OCI-LY7 (cell line): Measurements from ENCODE around the gene MGST2. TPM values are rescaled to one million over a fixed set of nuclear protein-coding genes. Genes with fewer than 3 reads are reported as not detected.

Source experiments
- BruUV-seq: library from RNA; stranded (reverse); fragments of 400-500 nt; replicated peaks from 2 replicates; lab custom pipeline; 2021; lab: Mats Ljungman, UMichigan
- CTCF ChIA-PET: fragments of 300-600 bp; sonication (Branson Sonifier 250); formaldehyde crosslinking; loops from one replicate; lab custom pipeline; 2022; ENCODE audit warnings: antibody characterized with exemption; ENCODE audit not compliant: unreplicated experiment; lab: Charles Lee
- POLR2A ChIA-PET: fragments of 300-600 bp; sonication (Branson Sonifier 250); formaldehyde crosslinking; loops from one replicate; lab custom pipeline; 2022; ENCODE audit warnings: antibody characterized with exemption; lab: Charles Lee
- DNase-seq: peaks from one replicate; pipeline ENCODE4 v3.0.0-alpha.2; 2015; ENCODE audit warnings: low spot score
- H2AFZ ChIP-seq: fragments of 200-600 bp; sonication (generic), shearing (Covaris generic); 2 replicates; pipeline ENCODE4 v1.6.1; 2014; ENCODE audit warnings: mild to moderate bottlenecking, antibody characterized with exemption, low read length, moderate library complexity
- H3K27ac ChIP-seq: fragments of 200-600 bp; sonication (generic); 2 replicates; pipeline ENCODE4 v1.5.1; 2014; ENCODE audit warnings: mixed run types, low read depth, mild to moderate bottlenecking, moderate library complexity, low read length, inconsistent platforms; ENCODE audit not compliant: poor library complexity, severe bottlenecking
- H3K36me3 ChIP-seq: fragments of 200-600 bp; sonication (generic); 2 replicates; pipeline ENCODE4 v1.6.1; 2014; ENCODE audit warnings: mild to moderate bottlenecking, antibody characterized with exemption, low read length, moderate library complexity, mixed read lengths; ENCODE audit not compliant: insufficient read depth
- H3K4me1 ChIP-seq: fragments of 200-600 bp; sonication (generic); 2 replicates; pipeline ENCODE4 v1.5.1; 2014; ENCODE audit warnings: mild to moderate bottlenecking, low read length; ENCODE audit not compliant: insufficient read depth, poor library complexity, severe bottlenecking
- H3K4me2 ChIP-seq: fragments of 200-600 bp; sonication (generic); 2 replicates; pipeline ENCODE4 v1.6.1; 2014; ENCODE audit warnings: mild to moderate bottlenecking, low read length
- H3K4me3 ChIP-seq: fragments of 200-600 bp; sonication (generic); 2 replicates; pipeline ENCODE4 v1.5.1; 2014; ENCODE audit warnings: mild to moderate bottlenecking, low read depth, low read length; ENCODE audit not compliant: poor library complexity, severe bottlenecking
- H3K79me2 ChIP-seq: fragments of 200-600 bp; sonication (generic); 2 replicates; pipeline ENCODE4 v1.6.1; 2016; ENCODE audit warnings: low read depth, mild to moderate bottlenecking, low read length, moderate library complexity, mixed read lengths; ENCODE audit not compliant: insufficient read depth
- H3K9me2 ChIP-seq: fragments of 200-600 bp; sonication (generic); 2 replicates; pipeline ENCODE4 v1.6.1; 2016; ENCODE audit warnings: mild to moderate bottlenecking, low read length, mixed read lengths; ENCODE audit not compliant: insufficient read depth
- H3K9me3 ChIP-seq: fragments of 200-600 bp; sonication (generic); 2 replicates; pipeline ENCODE4 v1.6.1; 2014; ENCODE audit warnings: mild to moderate bottlenecking, mixed run types, low read length, mixed read lengths
- H4K20me1 ChIP-seq: fragments of 200-600 bp; sonication (generic); 2 replicates; pipeline ENCODE4 v1.6.1; 2014; ENCODE audit warnings: mild to moderate bottlenecking, antibody characterized with exemption, low read length, moderate library complexity, mixed read lengths; ENCODE audit not compliant: insufficient read depth
- EZH2phosphoT487 ChIP-seq: fragments of 200-600 bp; sonication (generic); IDR thresholded peaks from 2 replicates; pipeline ENCODE4 v1.6.1; 2018; ENCODE audit warnings: low read depth, borderline replicate concordance, mild to moderate bottlenecking, mixed run types, antibody characterized with exemption, low read length, moderate library complexity, mixed read lengths
- intact Hi-C: fragments of 100-400 bp; cut with micrococcal nuclease; formaldehyde crosslinking; loops from one replicate; pipeline ENCODE4 v1.10.0; 2022; ENCODE audit not compliant: unreplicated experiment
- total RNA-seq, 2 experiments: library from RNA; depleted of rRNA in 1 of 2; stranded (reverse); fragments of >200 nt in 1 of 2; shearing (Covaris generic) in 1 of 2; gene quantifications; 2 replicates each; pipeline ENCODE4 v1.2.3, GENCODE V29; 2014 to 2022
- TF ChIP-seq, protein P1 (sequence below): fragments of 200-600 bp; sonication (generic); conservative IDR thresholded peaks from 2 replicates; pipeline ENCODE4 v1.5.1; 2014; ENCODE audit warnings: mild to moderate bottlenecking, antibody characterized with exemption, low read length, moderate library complexity, mixed read lengths

MGST2 gene
- total RNA-seq, 2 experiments from 2014 or later = 4.7 to 11.7 TPM

DNA sequence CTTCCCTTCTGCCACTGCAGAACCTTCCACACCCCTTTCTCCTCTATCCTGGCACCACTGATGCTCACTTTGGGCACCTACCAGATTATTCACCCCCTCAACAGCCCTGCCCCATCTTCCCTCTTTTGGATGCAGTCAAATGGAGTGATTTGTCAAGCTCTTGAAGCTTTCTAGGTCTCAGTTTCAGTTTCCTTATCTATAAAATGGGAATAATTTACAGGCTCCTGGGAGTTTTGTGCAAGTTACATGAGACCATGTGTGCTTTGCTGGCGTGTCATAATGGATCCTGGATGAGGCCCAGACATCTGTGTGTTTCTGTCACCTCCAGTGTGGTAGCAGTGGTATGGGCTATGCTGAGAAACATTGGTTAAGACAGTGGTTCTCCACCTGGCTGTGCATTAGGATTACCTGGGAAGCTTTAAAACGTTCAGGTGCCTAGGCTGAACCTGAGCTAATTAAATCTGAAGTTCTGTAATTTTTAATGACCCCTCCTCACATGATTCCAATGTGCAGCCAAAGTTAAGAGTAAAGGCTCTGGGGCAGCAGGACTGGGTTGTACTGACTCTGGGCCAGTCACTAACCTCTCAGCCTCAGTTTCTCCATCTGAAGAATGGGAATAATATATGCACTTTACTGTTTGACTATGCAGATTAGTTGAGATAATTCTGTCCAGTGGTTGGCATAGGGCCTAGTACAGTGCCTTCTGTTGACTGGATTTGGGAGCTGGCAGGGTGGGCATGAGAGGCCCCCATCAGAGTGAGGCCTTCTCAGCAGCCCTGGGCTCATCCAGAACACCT, 6.8 kb upstream of the MGST2 start:
- Histone ChIP-seq H3K4me1 (peaks cover 3% of the 10 kb centered on the region), H3K9me3 (no peaks in the 10 kb centered on the region), H3K4me2 (no peak overlapping the region), H3K4me3 (no peak overlapping the region), H3K9me2 (no peaks in the 10 kb centered on the region), H3K79me2 (no peaks in the 10 kb centered on the region), H3K36me3 (no peaks in the 10 kb centered on the region), H4K20me1 (no peaks in the 10 kb centered on the region), H3K27ac (no peak overlapping the region), H2AFZ (no peak overlapping the region; the same call in 1 of the 2 replicates)
- intact Hi-C loops = loop anchor here (5.0 to 10.0 kb wide), 3 partner anchors 241 to 704 kb away; no protein-coding TSS in a partner anchor
- CTCF ChIA-PET = no interaction called here
- no peak for DNase-seq
- TF ChIP-seq, protein P1, sequence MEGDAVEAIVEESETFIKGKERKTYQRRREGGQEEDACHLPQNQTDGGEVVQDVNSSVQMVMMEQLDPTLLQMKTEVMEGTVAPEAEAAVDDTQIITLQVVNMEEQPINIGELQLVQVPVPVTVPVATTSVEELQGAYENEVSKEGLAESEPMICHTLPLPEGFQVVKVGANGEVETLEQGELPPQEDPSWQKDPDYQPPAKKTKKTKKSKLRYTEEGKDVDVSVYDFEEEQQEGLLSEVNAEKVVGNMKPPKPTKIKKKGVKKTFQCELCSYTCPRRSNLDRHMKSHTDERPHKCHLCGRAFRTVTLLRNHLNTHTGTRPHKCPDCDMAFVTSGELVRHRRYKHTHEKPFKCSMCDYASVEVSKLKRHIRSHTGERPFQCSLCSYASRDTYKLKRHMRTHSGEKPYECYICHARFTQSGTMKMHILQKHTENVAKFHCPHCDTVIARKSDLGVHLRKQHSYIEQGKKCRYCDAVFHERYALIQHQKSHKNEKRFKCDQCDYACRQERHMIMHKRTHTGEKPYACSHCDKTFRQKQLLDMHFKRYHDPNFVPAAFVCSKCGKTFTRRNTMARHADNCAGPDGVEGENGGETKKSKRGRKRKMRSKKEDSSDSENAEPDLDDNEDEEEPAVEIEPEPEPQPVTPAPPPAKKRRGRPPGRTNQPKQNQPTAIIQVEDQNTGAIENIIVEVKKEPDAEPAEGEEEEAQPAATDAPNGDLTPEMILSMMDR = no peak
- no peak for TF ChIP-seq EZH2phosphoT487
- POLR2A ChIA-PET = interaction anchor here (0.8 kb wide), 1 partner anchor 103 kb away, joined by 3 read pairs; the partner anchor contains the start of gene SETD7
- BruUV-seq = no TSS peak

DNA sequence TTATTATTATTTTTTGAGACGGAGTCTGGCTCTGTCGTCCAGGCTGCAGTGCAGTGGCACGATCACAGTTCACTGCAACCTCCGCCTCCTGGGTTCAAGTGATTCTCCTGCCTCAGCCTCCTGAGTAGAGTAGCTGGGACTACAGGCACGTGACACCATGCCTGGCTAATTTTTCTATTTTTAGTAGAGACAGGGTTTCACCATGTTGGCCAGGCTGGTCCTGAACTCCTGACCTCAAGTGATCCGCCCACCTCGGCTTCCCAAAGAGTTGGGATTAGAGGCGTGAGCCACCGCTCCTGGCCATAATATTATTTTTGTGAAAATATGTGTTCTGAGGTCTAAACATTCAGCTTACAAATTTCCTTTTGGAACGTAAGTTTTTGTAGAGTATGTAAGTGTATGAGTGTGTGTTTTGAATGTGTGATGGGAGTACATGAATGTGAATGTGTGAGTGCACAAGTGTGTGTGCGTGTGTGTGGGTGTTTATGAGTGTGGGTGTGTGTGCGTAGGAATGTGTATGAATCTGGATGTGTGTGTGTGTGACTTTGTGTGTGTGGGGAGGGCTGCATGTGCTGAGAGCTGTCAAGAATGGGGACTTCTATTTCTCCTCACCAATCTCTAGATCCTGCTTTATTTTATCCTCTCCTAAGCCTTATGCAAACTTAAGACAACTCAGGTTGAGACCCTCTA, 5.7 kb upstream of the MGST2 start:
- no peak overlapping the region for H3K4me3 ChIP-seq
- ChIA-PET POLR2A (interaction anchor here (1.6 kb wide), 1 partner anchor 103 kb away, joined by 5 read pairs; no protein-coding TSS in a partner anchor), CTCF (no interaction called here)
- no peaks in the 10 kb centered on the region for H3K79me2 ChIP-seq
- H3K4me2 ChIP-seq = no peak overlapping the region
- no TSS peak for BruUV-seq
- no peaks in the 10 kb centered on the region for H3K36me3 ChIP-seq
- intact Hi-C loops = loop anchor here (5.0 to 10.0 kb wide), 3 partner anchors 243 to 702 kb away; no protein-coding TSS in a partner anchor
- 0 out of 2 replicates have a peak overlapping the region, but pooled peaks have one; percentile 25 for H2AFZ ChIP-seq
- no peaks in the 10 kb centered on the region for H4K20me1 ChIP-seq
- no peak overlapping the region for H3K27ac ChIP-seq
- TF ChIP-seq, protein P1 = no peak
- TF ChIP-seq EZH2phosphoT487 = no peak
- H3K9me2 ChIP-seq = no peaks in the 10 kb centered on the region
- no peaks in the 10 kb centered on the region for H3K9me3 ChIP-seq
- peaks cover 3% of the 10 kb centered on the region for H3K4me1 ChIP-seq
- no peak for DNase-seq
